ENCODE data around the gene CMIP.

GRCh38 chr16:81586417-81586816, 141.8 kb downstream of the CMIP start:
- TF ChIP-seq CTCF (IDR thresholded peaks at IDR 0.05) (no peak), POLR2A (IDR thresholded peaks at IDR 0.05) (no peak)
